Hematopoietic multipotent progenitor cell treated with erythropoietin and hydrocortisone succinate and interleukin-3 and kit ligand, for 17 days (in vitro differentiated cells): ENCODE data around the gene WT1.
"Not testable (repeated sequence)": the region's sequence is repeated elsewhere in the genome, so short reads cannot be mapped to it uniquely, and the experiment has no call there.

ENCODE experiments used
- DNase-seq: peaks from one replicate; pipeline ENCODE4 v3.0.0-alpha.2; 2015; ENCODE audit warnings: low spot score

Gene WT1

DNA sequence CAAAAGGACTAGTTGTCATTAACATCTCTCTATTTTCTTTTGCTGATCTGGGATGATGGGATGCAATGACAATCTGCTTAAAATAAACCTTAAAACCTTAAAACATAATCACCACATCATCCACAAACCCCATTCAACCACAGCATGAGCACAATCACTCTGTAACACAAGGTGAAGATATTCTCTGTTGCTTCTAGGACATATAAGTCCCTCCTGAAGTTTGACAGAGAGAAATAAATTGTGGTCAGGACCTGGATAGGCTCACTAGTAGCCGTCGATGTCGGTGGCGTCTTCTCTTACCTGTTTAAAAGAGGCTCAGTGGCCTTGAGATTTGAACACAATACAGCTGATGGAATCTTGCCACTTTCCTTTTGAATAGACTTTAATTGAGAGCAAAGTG is 47.9 kb downstream of the WT1 start:
- DNase-seq, result no peak

DNA sequence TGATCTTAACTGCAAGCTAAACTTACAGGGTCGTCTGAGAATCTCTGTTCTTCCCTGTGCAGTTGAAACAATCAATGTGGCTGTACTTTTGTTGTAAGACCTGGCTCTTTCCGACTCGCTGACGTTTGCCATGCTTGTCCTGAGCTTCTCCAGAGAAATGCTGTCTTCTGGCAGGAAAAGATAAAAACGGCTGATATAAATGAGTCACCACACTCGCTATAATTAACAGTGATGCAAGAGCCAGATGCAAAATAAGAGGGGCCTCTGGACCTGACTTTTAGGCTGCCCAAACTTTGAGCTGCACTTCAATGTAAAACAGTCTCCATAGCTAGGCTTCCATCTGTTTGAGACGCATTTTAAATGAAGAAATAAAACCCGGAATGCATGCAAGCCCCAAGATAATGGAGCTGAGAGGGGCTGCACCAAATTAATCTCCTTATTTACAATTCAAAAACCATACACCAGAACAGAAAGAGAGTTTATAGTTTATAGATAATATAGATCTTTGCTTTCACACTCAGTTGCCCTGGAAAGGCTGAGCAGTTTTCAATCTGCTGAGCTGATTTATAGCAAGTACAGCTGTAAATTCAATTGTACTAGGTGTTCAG is 48.5 kb downstream of the WT1 start:
- DNase-seq, result no peak

DNA sequence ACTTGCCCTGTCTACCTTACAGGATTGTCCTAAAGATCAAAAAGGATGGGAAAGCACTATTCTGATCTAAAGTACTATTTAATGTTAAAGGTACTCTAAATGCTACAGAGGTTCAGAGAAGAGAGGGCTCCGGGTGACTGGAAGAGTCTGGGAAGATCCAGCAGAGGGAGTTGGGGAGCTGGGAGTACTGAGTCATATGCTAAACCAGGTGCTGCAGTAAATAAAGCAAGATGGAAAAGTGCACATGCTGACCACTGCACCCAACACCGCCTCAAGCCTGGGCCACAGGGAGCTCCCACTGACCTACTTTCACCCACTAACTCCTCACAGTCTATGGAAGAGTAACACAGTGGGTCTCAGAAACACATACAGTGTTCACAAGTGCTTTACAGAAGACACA is 49.3 kb downstream of the WT1 start:
- DNase-seq, result no peak

DNA sequence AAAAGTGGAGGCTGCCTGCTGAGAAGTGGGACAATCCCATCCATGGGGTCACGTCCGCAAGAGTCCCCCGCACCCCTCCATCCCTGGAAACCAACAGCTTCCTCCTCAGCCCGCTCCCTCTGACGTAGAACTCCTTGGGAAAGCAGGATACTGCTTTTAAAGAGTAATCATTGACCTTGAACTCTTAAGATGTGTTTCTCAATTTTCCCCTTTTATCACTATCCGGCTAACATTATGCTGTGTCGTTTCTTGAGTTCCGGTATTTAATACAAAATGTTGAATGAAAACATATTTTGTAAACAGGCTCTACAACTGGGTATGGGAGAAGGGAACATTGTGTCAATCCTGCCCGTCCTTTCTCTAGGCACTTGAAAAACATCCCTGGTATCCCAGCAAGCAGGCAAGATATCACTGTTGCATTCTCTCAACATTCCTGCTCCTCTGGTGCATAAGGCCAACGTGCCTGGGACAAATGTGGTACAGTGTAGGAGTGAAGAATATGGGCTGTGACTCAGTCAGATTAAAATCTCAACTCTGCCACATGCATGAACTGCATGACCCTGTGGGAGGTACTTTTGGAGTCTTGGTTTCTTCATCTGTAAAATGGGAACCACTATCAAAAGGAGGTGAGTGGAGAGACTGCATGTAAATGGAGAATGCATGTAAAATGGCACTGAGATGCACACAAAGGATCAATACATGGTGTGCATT is 52.8 kb downstream of the WT1 start:
- no peak for DNase-seq

DNA sequence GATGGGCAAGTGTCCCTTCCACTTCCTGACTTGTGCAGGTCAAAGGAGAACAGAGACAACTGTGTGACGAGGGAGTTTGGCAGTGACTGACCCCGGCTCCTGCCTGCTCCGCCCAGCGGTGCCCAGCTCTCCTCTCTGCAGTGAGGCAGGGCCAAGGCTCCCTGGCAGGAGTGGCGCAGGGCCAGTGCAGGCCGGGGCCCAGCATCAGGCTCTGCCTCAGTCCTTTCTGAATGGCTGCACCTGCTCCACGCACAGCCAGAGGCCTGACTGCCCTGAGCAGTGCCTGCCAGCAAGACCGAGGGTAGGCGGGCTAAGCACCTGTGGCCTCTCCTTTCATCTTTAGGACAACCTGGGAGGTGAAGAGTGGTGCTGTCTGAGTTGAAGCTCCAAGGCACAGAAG is 54.2 kb downstream of the WT1 start:
- no peak for DNase-seq

DNA sequence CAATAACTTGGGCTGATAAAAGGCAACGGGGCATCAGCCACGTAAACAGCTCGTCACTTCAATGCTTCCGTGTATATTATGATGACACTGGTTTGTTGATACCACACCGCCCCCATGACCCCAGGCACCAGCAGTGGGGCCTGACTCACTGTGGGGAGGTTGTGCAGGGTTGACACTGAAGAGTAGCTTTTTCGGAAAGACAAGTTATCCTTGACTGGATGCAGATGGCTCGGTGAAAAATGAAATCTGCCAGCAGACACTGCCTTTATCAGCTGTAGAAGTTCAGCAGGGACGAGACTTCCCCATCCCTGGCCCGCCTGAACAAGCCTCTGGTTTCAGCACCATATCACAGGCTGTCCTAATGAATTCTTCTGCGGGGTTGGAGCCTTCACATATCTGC is 55.6 kb downstream of the WT1 start:
- no peak for DNase-seq

DNA sequence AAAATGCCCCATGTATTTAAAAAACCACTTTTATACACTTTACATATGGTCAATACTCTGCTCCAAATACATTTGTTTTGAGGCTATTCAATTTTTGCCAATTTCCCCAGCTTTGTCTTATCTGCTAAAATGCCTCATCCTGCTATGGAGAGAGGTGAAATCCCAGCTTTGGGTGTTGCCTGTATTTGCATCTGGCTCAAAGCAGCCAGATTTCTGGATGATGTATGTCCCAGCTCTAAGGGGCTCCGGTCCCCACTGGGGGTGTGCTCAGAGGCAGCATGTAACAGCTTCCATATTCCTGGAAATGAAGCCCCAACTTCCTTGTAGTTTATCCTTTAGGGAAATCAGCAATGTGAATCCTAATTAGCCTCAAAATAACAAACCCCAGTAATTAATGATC is 59.5 kb downstream of the WT1 start:
- DNase-seq, result no peak

DNA sequence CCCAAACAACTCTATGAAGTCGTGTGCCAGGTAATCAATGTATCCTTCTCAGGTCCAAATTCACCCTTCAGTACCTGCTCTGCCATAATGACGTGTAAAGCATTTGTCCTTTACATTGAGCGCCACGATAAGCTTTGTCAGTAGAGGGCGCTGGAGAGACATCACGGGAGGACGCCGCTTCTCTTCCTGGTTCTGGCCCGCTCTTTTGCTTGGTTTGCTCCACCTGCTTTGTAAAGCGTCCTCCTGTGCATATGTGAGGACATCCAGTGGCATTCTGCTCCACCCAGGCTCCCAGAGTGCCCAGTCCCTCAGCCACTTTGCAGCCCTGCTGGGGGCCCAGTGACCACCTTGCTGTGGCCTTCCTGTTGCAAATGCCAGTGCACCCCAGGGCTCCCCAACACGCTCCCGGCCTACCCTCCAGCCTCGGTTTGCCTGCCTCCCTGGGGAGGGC is 61.1 kb downstream of the WT1 start:
- peak; percentile 50 for DNase-seq

DNA sequence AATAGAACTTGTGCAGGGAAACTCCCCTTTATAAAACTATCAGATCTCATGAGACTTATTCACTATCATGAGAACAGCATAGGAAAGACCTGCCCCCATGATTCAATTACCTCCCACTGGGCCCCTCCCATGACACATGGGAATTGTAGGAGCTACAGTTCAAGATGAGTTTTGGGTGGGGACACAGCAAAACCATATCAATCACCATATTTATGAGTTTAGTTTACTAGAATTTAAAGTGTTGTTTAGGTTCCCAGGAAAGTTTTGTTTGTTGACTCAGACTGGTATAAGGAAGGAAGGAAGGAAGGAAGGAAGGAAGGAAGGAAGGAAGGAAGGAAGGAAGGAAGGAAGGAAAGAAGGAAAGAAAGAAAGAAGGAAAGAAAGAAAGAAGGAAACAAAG is 65.4 kb downstream of the WT1 start:
- DNase-seq, result not testable (repeated sequence)

DNA sequence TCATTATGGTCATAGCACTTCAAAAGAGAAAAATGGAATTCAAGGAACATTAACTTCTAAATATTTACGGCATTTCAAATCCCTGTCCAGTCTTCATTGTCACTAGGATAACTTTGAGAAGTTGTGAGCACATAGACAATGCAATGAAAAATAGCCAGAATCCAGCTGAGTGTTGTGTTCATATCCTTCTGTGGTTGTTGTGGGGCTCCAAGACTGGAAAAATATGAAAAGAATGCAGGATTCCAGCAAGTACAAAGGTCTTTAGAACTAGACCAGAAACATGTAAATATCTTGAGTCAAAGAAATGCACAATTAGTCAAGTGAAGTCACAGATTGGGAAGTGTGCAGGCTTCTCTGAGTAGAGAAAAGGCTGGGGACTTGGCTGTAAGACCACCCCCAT is 68.7 kb downstream of the WT1 start:
- DNase-seq, result no peak

DNA sequence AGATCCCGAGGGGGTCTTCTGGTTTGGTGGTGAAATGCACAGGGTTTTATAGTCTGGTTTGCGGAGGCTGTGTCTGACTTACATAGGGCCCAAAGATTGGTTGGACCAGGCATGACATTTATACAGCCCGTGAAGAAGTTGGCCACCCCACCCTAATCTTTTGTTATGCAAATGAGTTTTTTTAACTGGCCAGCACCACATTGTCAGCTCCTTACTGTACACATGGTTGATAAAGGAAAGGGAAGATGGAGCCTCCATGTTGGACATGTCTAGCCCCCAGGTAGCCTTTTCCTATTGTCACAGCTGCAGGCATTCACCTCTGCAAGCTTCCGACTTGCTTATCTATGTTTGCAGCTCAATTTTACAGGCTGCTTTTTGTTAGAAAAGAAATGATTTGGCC is 70.1 kb downstream of the WT1 start:
- no peak for DNase-seq

DNA sequence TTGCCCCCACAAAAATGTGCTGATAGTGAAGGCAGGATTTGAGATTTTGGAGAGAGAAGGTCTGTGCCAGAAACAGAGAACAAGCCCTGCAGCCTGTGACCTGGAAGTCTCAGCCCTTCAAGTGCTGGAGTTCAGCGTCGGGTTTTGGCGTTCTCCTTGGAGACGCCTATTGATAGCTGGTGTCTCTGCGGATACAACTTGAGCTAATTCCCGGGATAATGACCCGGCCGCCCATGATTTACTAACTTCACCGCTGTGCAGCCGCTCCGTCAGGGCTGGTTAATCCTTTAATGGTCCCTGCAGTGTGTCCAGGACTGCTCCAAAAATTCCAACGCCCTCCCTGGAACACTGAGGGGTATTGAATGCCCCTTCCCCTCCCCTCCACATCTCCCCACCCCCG is 76.6 kb downstream of the WT1 start:
- no peak for DNase-seq

DNA sequence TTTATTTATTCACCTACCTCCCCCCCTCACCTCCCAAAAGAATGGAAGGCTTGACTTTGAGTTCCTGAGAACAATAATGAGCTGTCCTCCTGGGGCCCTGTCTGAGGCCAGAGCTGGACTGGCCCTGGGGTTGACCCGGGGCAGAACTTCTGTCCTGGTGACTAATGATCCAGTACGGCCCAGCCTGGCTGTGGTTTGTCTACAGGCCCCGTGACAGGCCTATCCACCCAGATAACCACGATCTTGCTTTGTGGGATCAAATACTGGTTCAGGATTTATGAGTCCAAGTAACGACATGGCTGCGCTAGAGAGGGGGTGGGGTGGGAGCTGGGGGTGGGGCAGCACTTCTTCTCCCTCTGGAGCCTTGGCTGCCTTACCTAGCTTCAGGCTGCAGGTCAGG is 81.5 kb downstream of the WT1 start:
- no peak for DNase-seq

DNA sequence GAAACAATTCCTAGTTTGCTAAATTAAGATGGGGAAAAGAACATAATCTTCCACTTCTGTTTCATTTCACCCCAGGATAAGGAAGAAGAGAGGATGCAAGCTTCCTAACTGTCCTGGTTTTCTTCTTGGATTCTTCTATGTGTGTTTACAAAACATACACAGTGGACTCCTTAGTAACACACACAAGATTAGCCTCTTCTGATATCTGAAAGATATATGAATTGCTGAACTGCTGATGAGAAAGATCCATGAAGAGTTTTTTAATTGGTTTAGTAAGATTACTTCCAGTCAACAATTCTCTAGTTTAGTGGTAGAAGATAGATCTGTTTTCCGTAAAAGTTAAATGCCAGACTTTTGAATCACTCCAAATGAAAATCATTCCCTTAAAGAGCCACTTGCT is 86.8 kb downstream of the WT1 start:
- no peak for DNase-seq

DNA sequence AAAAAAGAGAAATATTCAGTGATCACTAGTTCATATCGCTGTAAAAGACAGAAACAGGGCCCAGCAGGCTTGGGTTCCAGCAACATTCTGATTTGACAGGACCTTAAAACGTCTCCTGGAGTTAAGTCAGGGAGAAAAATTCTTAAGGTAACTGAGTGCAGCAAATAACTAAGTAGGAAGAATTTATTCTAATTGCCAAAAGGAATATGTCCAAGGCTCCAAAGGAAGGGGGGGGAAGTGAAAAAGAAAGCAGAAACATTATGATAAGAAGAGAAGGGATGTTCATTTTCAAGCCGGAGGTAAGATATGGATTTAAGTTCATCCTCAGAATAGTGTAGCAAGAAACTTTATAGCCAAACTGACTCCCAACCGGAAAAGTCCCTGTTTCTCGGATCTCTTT is 90.4 kb downstream of the WT1 start:
- DNase-seq, result no peak

DNA sequence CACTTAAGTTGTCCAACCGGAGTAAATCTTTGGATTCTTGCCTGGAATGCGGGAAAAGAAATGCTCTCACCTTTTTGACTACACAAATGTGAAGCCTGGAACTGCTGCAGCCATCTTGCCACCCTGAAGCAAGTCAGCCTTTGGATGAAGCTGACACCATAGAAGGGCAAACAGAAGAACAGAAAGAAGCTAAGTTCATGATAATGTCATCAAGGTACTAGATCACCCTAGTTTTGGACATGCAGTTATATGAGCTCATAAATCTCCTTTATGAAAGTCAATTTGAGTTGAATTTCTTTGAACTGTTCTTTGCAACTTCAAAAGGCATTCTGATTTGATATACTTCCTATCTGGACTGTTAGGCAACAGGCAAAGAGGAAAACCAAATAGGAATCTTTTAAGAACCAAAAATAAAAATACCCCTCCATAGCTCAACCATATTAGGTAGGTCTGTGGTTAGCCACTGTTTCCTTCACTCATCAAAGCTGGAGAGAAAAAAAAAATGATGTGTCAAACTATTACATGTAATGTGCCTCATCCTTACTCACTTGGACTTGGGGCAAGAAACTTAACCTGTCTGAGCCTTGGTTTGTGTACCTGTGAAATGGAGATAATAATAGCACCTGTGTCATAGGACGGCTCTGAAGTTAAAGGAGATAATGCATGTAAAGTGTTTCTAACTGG is 91.9 kb downstream of the WT1 start:
- DNase-seq, result no peak

DNA sequence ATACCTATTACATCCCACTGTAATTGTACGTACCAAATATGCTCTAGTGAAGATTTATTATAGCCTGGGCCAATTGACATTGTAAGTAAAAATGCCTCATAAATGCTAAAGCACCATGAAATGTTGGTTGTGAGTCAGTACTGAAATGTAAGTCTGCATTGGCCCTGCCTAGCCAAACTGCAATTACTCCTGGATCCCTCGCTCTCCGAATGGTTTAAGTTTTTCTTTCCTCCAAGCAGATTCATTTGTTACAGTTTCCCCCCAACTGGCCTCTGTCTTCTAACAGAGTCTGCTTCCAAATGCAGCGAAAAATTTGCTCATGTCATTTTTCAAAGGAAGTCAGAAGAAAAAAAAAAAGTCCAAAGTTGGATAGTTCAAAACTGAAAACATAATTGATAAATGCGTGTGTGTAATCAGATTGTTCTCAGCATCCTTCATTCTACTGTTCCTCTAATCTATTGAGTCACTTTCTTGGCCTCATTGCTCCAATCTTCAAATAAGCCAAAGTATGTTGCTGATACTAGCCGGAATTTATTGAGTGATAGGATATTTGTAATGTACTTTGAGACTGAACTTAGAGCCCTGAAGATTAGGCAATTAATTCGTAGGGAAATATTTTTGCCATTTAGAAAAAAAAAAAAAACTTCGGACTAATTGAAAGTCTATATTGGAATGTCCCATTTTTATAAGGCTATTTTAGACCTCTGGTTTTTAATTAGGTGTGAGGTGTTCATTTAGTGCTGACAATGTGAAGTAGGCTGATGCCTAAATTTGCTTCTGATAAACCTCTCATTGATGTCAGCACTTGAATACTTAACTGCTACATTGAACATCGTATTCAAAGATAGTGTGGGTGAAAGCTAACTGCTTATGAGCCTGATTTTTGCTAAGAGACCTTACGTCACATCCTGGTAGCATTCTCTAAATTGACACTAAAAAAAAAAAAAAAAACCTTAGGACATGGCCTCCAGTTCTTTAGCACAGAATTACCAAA is 93.4 kb downstream of the WT1 start:
- DNase-seq, result no peak

DNA sequence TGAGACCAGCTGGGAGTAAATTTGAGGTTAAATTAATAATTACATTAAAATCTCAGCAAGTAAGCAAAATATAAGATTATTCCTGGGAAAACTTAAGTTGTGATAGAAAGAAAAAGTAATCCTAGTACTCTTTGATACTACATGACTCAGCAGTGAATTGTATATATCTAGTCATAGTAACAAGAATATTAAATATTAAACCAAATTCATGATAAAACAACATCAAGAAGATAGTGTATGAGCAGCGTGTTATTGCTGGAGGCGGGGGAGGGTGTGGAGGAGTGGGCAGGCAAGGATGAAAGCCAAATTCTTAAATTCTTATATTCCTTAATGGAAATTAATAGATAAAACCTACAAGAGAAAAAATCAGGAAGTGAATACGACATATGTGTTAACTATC is 95.2 kb downstream of the WT1 start:
- no peak for DNase-seq
